ENCODE measurements around the gene ITSN2.
A peak's percentile ranks its signal among the peaks of the same experiment; 100 is the strongest.

ITSN2 gene

GRCh38 chr2:24272907-24273306 lies 87.4 kb downstream of the ITSN2 start:
- DNase-seq, result no peak

- no peak for DNase-seq
Observed at GRCh38 chr2:24272161-24272802, 88.1 kb downstream of the ITSN2 start.

- DNase-seq, result no peak
Observed at GRCh38 chr2:24269265-24269664, 91.1 kb downstream of the ITSN2 start.

- no peak for DNase-seq
Observed at GRCh38 chr2:24265212-24265611, 95.1 kb downstream of the ITSN2 start.

- DNase-seq, result no peak
Observed at GRCh38 chr2:24262421-24262970, 97.8 kb downstream of the ITSN2 start.

GRCh38 chr2:24261441-24261840 lies 98.9 kb downstream of the ITSN2 start:
- DNase-seq, result no peak

GRCh38 chr2:24259316-24259715 lies 101.0 kb downstream of the ITSN2 start:
- DNase-seq, result no peak

- no peak for DNase-seq
Observed at GRCh38 chr2:24258718-24259117, 101.6 kb downstream of the ITSN2 start.

- peak in 5 of 58 donors; percentile 4 to 42 (median 19) for DNase-seq
Observed at GRCh38 chr2:24253303-24253919, 106.9 kb downstream of the ITSN2 start.

GRCh38 chr2:24247592-24247991 lies 112.7 kb downstream of the ITSN2 start:
- DNase-seq, result no peak

- DNase-seq, result no peak
Observed at GRCh38 chr2:24247164-24247563, 113.2 kb downstream of the ITSN2 start.

- DNase-seq, result no peak
Observed at GRCh38 chr2:24245986-24246776, 114.2 kb downstream of the ITSN2 start.

GRCh38 chr2:24241528-24241927 lies 118.8 kb downstream of the ITSN2 start:
- no peak for DNase-seq

GRCh38 chr2:24239553-24239952 lies 120.8 kb downstream of the ITSN2 start:
- no peak for DNase-seq

- DNase-seq, result no peak
Observed at GRCh38 chr2:24238158-24238557, 122.2 kb downstream of the ITSN2 start.

GRCh38 chr2:24237313-24237712 lies 123.0 kb downstream of the ITSN2 start:
- no peak for DNase-seq

- no peak for DNase-seq
Observed at GRCh38 chr2:24233321-24233720, 127.0 kb downstream of the ITSN2 start.

- peak in 32 of 58 donors; percentile 8 to 92 (median 50) for DNase-seq
Observed at GRCh38 chr2:24231461-24231881, 128.9 kb downstream of the ITSN2 start.

GRCh38 chr2:24228470-24228869 lies 131.9 kb downstream of the ITSN2 start:
- DNase-seq, result peak in 1 of 58 donors; percentile 4

GRCh38 chr2:24225499-24226242 lies 134.7 kb downstream of the ITSN2 start:
- DNase-seq, result no peak

- no peak for DNase-seq
Observed at GRCh38 chr2:24222946-24223345, 137.4 kb downstream of the ITSN2 start.

All from anterior cingulate cortex (tissue), 58 donors.